ENCODE measurements around the gene CYP21A2.
"Not testable (repeated sequence)": the region's sequence is repeated elsewhere in the genome, so short reads cannot be mapped to it uniquely, and the experiment has no call there.

The CYP21A2 gene

GRCh38 chr6:32055756-32056155, 17.5 kb downstream of the CYP21A2 start:
- not testable (repeated sequence) for FAIRE-seq

- FAIRE-seq = no peak
Measured at GRCh38 chr6:32056254-32056653, 18.0 kb downstream of the CYP21A2 start.

DNA sequence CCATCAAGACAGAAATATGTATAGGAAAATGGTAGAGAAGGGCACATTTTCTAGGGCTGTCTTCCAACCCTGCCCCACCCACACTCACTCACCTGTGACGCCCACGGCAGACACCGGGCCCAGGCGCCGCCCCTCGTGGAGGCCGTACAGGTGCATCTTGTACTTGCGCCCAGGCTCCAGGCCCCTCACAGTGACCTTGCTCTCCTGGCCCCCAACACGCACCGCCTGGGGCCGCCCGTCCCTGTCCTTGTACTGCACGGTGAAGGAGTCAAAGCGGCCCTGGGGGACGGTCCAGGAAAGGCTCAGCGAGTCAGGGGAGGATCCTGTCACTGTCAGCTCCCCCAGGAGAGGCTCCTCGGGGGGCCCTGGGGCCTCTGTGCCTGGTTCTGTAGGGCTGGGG, 19.8 kb downstream of the CYP21A2 start:
- no peak for FAIRE-seq

DNA sequence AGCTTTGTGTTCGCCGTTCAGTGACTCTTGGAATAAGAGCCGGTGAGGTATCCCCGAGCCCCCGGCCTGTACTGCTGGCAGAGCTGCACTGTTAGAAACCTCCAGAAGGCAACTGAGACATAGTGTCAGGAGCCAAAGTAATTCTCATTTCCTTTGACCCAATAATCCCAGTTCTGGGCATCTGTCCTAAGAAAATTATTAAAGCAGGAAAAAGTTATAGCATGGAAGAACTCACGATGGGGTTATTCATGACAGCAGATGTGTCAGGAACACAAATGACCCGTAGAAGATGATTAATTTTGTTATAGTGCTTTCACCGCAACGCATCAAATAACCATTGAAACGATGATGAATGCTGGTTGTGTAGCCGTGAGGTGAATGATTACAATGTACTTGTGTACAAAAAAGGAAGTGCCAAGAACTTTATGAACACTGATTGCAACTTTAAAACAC, 20.3 kb downstream of the CYP21A2 start:
- FAIRE-seq = no peak

GRCh38 chr6:32060966-32061655, 22.9 kb downstream of the CYP21A2 start:
- FAIRE-seq = no peak

GRCh38 chr6:32064706-32065105, 26.5 kb downstream of the CYP21A2 start:
- FAIRE-seq = no peak

DNA sequence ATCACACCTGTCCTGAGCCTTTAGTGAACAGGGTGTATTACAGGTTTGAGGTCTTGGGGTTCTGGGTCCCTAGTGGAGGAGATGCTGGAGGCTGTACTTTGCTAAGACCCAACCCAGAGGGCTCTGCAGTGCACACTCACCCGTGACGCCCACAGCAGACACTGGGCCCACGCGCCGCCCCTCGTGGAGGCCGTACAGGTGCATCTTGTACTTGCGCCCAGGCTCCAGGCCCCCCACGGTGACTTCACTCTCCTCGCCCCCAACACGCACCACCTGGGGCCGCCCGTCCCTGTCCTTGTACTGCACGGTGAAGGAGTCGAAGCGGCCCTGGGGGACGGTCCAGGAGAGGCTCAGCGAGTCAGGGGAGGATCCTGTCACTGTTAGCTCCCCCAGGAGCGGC, 29.3 kb downstream of the CYP21A2 start:
- not testable (repeated sequence) for FAIRE-seq

- FAIRE-seq = not testable (repeated sequence)
Measured at GRCh38 chr6:32068315-32068714, 30.1 kb downstream of the CYP21A2 start.

DNA sequence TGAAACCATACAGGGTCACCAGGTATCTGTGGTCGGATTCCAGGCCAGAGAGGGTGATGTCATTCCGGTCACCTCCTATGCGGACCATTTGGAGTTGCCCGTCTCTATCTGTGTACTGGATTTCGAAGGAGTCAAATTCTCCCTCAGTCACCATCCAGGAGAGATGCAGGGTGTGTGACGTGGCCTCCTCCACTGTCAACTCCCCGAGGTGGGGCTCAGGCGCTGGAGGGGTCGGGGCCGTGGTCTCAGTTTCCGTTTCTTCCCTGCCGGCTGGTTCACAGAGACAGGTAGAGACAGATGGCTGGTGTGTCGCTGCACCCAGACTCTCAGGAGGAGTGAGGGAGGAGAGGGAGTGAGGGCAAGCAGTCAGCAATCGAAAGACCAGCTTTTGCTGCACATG, 30.7 kb downstream of the CYP21A2 start:
- no peak for FAIRE-seq

DNA sequence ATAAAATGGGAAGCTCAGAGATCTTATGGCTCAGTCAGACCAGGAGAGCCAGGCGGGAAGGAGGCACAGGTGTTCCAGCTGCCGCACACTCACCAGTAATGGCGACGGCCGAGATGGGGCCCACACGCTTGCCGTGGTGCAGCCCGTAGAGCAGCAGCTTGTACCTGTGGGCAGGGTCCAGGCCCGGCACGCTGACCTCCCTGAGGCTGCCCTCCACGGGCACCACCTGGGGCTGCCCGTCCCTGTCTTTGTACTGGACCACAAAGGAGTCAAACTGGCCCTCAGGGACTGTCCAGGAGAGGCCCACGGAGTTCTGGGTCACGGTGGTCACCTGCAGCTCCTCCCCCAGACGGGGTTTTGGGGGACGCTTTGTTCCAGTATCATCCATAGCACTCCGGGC, 31.2 kb downstream of the CYP21A2 start:
- FAIRE-seq = no peak

DNA sequence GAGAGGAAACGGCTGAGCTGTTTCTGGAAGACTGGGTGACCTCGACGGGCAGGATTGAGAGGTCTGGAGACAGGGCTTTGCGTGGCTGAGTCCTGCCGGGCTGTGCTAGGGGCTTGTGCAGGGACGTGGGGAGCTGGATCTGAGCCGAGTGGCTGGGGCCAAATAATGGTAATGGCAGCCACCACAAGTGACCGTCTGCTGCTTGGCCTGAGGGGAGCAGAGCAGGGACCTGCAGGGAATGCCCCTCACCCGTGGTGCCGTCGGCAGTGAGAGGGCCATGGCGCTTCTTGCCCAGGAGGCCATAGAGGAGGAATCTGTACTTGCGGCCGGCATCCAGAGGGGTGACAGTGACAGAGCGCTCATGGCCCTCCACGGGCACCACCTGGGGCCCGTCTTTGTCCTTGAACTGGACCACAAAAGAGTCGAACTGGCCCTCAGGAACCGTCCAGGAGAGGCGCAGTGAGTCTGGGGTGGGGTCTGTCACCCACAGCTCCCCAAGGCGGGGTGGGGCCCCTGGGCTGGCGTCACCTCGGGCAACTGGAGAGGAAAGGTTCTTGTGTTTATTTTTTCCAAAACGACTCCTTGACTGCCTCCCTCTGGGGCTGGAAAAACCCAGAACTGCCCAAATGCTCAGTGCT, 31.8 kb downstream of the CYP21A2 start:
- FAIRE-seq = no peak

DNA sequence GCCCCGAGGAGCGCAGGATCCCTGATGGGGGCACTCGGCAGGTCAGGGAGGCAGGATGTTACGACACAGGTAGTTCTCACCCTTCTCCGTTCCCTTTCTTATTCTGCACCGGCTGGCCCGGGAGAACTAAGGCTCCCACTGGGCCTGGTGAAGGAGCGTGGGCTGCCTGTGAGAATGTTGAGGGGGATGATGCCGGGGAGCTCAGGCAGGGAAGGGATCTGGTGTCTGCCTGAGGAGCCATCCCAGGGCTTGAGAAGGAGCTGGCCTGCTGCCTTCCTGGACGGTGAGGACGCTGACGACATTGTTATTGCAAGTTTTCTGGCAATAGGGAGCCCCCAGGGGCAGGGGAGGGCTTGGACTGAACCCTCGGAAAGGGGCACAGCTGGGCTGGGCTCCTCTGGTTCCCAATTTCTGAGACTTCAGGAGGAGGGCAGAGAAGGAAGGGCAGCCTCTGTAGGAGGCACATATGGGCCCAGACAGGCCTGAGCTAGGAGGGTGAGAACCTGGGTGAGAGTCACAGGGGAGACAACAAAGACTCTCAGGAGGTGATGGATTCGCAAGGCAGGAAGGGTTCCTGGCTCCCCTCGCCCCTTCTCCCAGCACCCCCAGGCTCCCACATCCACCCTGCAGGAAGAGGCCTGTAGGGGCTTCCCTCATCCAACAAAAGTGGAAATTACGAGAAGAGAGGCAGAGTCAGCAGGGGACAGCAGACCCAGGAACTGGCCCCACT, 32.8 kb downstream of the CYP21A2 start:
- FAIRE-seq = no peak

- no peak for FAIRE-seq
Measured at GRCh38 chr6:32073101-32073500, 34.9 kb downstream of the CYP21A2 start.

GRCh38 chr6:32073613-32074012, 35.4 kb downstream of the CYP21A2 start:
- no peak for FAIRE-seq

DNA sequence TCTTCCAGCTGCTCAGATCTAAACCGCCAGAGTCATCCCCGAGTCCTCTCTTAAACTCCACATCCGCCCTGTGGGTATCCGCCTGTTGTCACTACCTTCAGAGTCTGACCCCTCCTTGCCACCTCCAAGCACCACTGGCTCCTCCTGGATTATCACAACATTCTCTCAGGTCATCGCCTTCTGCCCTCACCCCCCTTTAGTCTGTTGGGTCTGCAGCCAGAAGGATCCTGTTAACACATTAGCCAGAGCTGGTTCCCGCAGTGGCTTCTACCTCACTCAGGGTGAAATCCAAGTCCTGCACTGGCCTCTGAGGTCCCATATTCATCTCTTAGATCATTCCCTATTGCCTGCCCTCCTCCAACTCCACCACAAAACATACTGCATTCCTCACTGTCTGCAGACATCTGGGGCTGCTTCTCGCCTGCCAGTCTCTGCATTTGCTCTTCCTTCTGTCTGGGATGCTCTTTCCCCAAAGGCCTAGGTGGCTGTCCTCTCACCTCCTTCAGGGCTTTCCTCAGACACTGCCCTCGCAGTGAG, 36.8 kb downstream of the CYP21A2 start:
- no peak for FAIRE-seq

- FAIRE-seq = no peak
Measured at GRCh38 chr6:32075781-32076180, 37.6 kb downstream of the CYP21A2 start.

DNA sequence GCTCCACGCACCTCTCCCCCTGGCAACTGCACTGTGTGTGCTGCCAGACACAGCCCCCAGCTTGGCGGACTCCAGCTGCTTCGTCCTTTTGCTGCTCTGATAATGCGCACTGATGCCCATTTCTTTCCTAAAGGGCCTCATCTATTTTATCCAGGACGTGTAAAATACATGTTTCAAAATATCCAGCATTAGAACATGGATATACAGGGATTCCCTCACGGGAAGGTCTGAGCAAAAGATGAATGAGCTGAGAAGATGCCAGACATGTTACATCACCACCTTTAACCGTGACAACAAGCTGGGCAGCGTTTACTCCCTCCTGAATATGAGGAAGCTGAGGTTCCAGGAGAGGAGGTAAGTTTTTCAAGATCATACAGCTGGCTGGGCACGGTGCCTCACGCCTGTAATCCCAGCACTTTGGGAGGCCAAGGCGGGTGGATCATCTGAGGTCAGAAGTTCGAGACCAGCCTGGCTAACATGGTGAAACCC, 38.1 kb downstream of the CYP21A2 start:
- no peak for FAIRE-seq

GRCh38 chr6:32079566-32080290, 41.5 kb downstream of the CYP21A2 start:
- no peak for FAIRE-seq

DNA sequence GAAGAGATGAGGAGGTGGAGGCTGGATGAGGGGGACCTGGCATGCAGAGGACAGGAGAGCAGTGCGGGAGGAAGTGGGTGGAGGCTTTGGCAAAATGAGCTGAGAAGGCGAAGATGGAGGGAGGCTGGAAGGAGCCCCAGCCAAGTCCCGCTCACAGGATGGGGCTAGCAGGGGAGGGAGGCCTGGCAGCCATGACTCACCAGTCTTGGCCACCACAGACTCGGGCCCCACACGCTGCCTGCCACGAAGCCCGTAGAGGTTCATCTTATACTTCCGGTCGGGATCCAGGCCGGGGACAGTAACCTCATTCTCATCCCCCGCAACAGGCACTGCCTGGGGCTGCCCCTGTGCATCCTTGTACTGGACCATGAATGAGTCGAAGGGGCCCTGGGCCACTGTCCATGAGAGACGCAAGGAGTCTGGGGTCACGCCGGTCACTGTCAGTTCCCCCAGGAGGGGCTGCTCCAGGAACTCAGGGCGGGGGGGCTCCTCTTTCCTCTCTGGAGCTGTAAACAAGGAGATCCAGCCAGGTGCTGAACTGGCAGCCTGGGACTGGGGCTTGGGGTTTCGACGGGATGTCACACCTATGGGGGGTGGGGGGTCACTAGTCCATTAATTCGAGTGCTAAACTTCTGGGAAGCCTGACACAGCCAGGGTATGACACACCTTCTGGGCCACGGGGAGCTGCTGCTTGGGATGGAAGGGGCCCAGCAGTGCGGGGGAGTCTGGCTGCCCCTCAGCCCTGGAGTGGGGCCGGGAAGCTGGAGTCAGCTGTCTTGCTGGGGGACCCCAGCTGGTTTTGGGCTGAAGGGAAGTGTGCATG, 43.2 kb downstream of the CYP21A2 start:
- FAIRE-seq = no peak

- no peak for FAIRE-seq
Measured at GRCh38 chr6:32082478-32082877, 44.3 kb downstream of the CYP21A2 start.

GRCh38 chr6:32082935-32083334, 44.7 kb downstream of the CYP21A2 start:
- no peak for FAIRE-seq

All from colon (tissue), 2 donors.